ENCODE data around the gene VPS4A.

DNA sequence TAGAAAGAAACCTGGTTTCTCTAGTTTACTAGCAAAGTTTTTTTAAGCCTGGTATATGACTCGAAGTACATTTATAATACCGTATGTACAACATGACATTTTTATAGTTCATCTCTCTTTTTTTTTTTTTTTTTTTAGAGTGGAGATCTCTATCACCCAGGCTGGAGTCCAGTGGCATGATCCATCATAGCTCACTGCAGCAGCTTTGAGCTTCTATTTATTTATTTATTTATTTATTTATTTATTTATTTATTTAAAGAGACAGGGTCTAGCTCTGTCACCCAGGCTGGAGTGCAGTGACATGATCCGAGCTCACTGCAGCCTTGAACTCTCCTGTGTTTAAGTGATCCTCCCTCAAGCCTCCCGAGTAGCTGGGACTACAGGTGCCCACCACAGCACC lies 25.9 kb upstream of the VPS4A start:
- TF ChIP-seq POLR2AphosphoS5 (IDR thresholded peaks at IDR 0.05) (no peak), POLR2A (IDR thresholded peaks at IDR 0.05) (no peak)

Data from prostate gland (tissue), 1 donor.